DND-41 (cell line): ENCODE data around the gene CLP1.

Source experiments
- ATAC-seq: fragments of 200-7000 bp; cut with Tn5 transposase; 3 replicates; pipeline ENCODE4 v1.9.1; 2021; ENCODE audit warnings: low read depth; ENCODE audit not compliant: insufficient read depth
- DNase-seq: peaks from one replicate; pipeline ENCODE4 v3.0.0-alpha.2; 2020
- H2AFZ ChIP-seq: 2 replicates; pipeline ENCODE4 v1.6.0; 2012; ENCODE audit warnings: low read depth, low read length
- H3K27ac ChIP-seq: 2 replicates; pipeline ENCODE4 v1.5.1; 2012; ENCODE audit warnings: low read length, inconsistent platforms
- H3K27me3 ChIP-seq: fragments of 200-600 bp; sonication (generic); 2 replicates; pipeline ENCODE4 v1.6.0; 2012; ENCODE audit warnings: low read length, mild to moderate bottlenecking, inconsistent platforms; ENCODE audit not compliant: insufficient read depth, poor library complexity
- H3K36me3 ChIP-seq: 2 replicates; pipeline ENCODE4 v1.5.1; 2012; ENCODE audit warnings: low read length, inconsistent platforms; ENCODE audit not compliant: insufficient read depth
- H3K4me1 ChIP-seq: 2 replicates; pipeline ENCODE4 v1.5.1; 2012; ENCODE audit warnings: mild to moderate bottlenecking, low read length; ENCODE audit not compliant: insufficient read depth
- H3K4me2 ChIP-seq: 2 replicates; pipeline ENCODE4 v1.6.0; 2012; ENCODE audit warnings: mild to moderate bottlenecking, moderate library complexity, low read length, inconsistent platforms; ENCODE audit not compliant: insufficient read depth
- H3K4me3 ChIP-seq, 2 experiments: fragments of 200-600 bp in 1 of 2; shearing (Covaris generic) in 1 of 2; 2 replicates each; pipeline ENCODE4 v1.5.1; 2012 to 2016; ENCODE audit warnings: inconsistent platforms in 2 of 2, low read length in 2 of 2, mild to moderate bottlenecking in 2 of 2, low read depth in 1 of 2, moderate library complexity in 1 of 2
- H3K79me2 ChIP-seq: 2 replicates; pipeline ENCODE4 v1.6.0; 2012; ENCODE audit warnings: low read length, inconsistent platforms; ENCODE audit not compliant: insufficient read depth
- H3K9ac ChIP-seq: 2 replicates; pipeline ENCODE4 v1.6.0; 2012; ENCODE audit warnings: low read depth, mild to moderate bottlenecking, inconsistent platforms, low read length, moderate library complexity
- H3K9me3 ChIP-seq: 2 replicates; pipeline ENCODE4 v1.5.1; 2012; ENCODE audit warnings: low read length, moderate library complexity, mild to moderate bottlenecking, inconsistent platforms; ENCODE audit not compliant: insufficient read depth, severe bottlenecking
- H4K20me1 ChIP-seq: 2 replicates; pipeline ENCODE4 v1.6.0; 2012; ENCODE audit warnings: low read length; ENCODE audit not compliant: insufficient read depth
- EZH2 ChIP-seq: IDR thresholded peaks from 3 replicates; pipeline ENCODE4 v1.6.1; 2012; ENCODE audit warnings: borderline replicate concordance, low read depth, mild to moderate bottlenecking, moderate library complexity, low read length, inconsistent platforms; ENCODE audit not compliant: severe bottlenecking
- TF ChIP-seq, protein P1 (sequence below): IDR thresholded peaks from 2 replicates; pipeline ENCODE4 v1.5.1; 2012; ENCODE audit warnings: borderline replicate concordance, low read length, moderate library complexity, mild to moderate bottlenecking; ENCODE audit not compliant: poor library complexity, severe bottlenecking; ENCODE audit errors: extremely low read depth

The CLP1 gene

DNA sequence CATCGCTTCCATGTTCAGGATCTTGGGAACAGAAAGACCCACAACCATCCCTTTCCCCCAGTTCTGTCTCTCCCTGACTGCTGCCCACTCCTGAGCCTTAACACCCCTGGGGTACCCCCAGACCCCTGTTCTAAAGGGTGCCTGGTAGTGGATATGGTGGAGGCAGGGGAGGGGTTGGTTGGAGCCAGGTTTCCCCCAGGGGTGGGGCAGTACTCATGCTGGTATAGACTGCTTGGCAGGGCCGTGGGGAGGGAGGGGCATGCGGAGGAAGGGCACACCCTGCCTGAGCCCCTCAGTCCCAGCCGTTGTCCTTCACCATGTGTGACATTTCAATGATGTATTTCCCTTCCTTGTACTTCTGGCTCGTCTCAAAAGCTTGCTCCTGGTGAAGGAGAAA lies 11.9 kb upstream of the CLP1 start:
- peaks cover 47% of the 10 kb centered on the region for H3K27me3 ChIP-seq
- no peak overlapping the region for H3K9ac ChIP-seq
- H4K20me1 ChIP-seq, result no peaks in the 10 kb centered on the region
- no peaks in the 10 kb centered on the region for H3K9me3 ChIP-seq
- H3K4me2 ChIP-seq, result no peak overlapping the region
- no peaks in the 10 kb centered on the region for H3K36me3 ChIP-seq
- DNase-seq, result no peak
- peaks cover 52% of the 10 kb centered on the region for H3K4me1 ChIP-seq
- ATAC-seq, result no peak
- no peaks in the 10 kb centered on the region for H3K79me2 ChIP-seq
- no peak overlapping the region for H3K27ac ChIP-seq
- no peak overlapping the region for H3K4me3 ChIP-seq
- TF ChIP-seq, protein P1, sequence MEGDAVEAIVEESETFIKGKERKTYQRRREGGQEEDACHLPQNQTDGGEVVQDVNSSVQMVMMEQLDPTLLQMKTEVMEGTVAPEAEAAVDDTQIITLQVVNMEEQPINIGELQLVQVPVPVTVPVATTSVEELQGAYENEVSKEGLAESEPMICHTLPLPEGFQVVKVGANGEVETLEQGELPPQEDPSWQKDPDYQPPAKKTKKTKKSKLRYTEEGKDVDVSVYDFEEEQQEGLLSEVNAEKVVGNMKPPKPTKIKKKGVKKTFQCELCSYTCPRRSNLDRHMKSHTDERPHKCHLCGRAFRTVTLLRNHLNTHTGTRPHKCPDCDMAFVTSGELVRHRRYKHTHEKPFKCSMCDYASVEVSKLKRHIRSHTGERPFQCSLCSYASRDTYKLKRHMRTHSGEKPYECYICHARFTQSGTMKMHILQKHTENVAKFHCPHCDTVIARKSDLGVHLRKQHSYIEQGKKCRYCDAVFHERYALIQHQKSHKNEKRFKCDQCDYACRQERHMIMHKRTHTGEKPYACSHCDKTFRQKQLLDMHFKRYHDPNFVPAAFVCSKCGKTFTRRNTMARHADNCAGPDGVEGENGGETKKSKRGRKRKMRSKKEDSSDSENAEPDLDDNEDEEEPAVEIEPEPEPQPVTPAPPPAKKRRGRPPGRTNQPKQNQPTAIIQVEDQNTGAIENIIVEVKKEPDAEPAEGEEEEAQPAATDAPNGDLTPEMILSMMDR, result no peak
- H2AFZ ChIP-seq, result no peak overlapping the region

GRCh38 chr11:57646194-57646798 lies 11.3 kb upstream of the CLP1 start:
- no peak overlapping the region for H2AFZ ChIP-seq
- no peak overlapping the region for H3K4me2 ChIP-seq
- H3K4me3 ChIP-seq, result no peak overlapping the region
- no peak for TF ChIP-seq EZH2
- TF ChIP-seq, protein P1, result no peak
- peaks cover 46% of the 10 kb centered on the region for H3K4me1 ChIP-seq
- no peaks in the 10 kb centered on the region for H3K9me3 ChIP-seq
- DNase-seq, result no peak
- H3K79me2 ChIP-seq, result no peaks in the 10 kb centered on the region
- no peak overlapping the region for H3K27ac ChIP-seq
- H3K36me3 ChIP-seq, result no peaks in the 10 kb centered on the region
- ATAC-seq, result no peak
- no peaks in the 10 kb centered on the region for H4K20me1 ChIP-seq
- H3K9ac ChIP-seq, result no peak overlapping the region
- H3K27me3 ChIP-seq, result peaks cover 47% of the 10 kb centered on the region

DNA sequence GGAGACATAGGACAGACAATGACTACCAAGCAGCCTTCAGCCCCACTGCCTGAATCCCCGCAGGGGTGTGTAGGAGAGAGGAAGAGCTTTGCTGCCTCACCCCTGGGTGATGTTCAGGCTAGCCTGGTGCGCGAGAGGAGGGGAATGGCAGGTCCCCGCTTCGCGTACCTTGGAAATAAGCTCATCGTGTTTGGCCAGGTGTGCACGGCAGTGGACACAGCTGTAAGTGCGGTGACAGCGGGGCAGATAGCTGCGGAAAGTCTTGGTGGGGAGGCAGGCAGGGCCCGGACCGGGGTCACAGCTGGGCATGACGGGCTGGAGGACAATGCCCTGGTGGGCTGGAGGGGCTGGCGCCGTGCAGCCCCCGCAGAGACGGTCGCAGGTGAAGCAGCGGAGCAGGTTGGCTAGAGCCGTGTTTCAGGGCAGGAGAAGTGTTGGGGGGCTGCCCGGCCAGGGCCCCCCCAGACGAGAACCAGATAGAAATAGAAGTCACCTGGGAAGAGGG lies 10.7 kb upstream of the CLP1 start:
- H3K36me3 ChIP-seq, result no peaks in the 10 kb centered on the region
- no peaks in the 10 kb centered on the region for H3K79me2 ChIP-seq
- DNase-seq (no peak), ATAC-seq (no peak)
- H3K4me2 ChIP-seq, result no peak overlapping the region
- TF ChIP-seq, protein P1, result no peak
- no peak for TF ChIP-seq EZH2
- peaks cover 45% of the 10 kb centered on the region for H3K4me1 ChIP-seq
- H3K9me3 ChIP-seq, result no peaks in the 10 kb centered on the region
- H3K9ac ChIP-seq, result no peak overlapping the region
- peaks cover 47% of the 10 kb centered on the region for H3K27me3 ChIP-seq
- H3K4me3 ChIP-seq, result no peak overlapping the region
- no peak overlapping the region for H3K27ac ChIP-seq
- H4K20me1 ChIP-seq, result no peaks in the 10 kb centered on the region
- no peak overlapping the region for H2AFZ ChIP-seq

- Histone ChIP-seq H3K4me3 (no peak overlapping the region), H3K27ac (no peak overlapping the region), H3K9ac (no peak overlapping the region), H3K27me3 (peaks cover 47% of the 10 kb centered on the region), H3K4me1 (peaks cover 46% of the 10 kb centered on the region), H3K79me2 (no peaks in the 10 kb centered on the region), H3K4me2 (no peak overlapping the region), H4K20me1 (no peaks in the 10 kb centered on the region), H3K9me3 (no peaks in the 10 kb centered on the region), H3K36me3 (no peaks in the 10 kb centered on the region), H2AFZ (no peak overlapping the region)
- no peak for ATAC-seq
- TF ChIP-seq, protein P1, result no peak
- TF ChIP-seq EZH2, result no peak
- no peak for DNase-seq
These were observed 10.2 kb upstream of the CLP1 start for GRCh38 chr11:57647372-57647771.
